Mesendoderm (in vitro differentiated cells): ENCODE results near the gene OR2B3. TPM values are rescaled to one million over a fixed set of nuclear protein-coding genes. Genes with fewer than 3 reads are reported as not detected.
"Not testable (repeated sequence)": the region's sequence is repeated elsewhere in the genome, so short reads cannot be mapped to it uniquely, and the experiment has no call there.

ENCODE experiments used
- DNase-seq: peaks from one replicate; pipeline ENCODE4 v3.0.0; 2013
- H2AK5ac ChIP-seq: 2 replicates; pipeline ENCODE4 v1.6.1; 2013; ENCODE audit warnings: low read length, inconsistent platforms
- H2BK120ac ChIP-seq: 2 replicates; pipeline ENCODE4 v1.6.1; 2013; ENCODE audit warnings: low read depth, mild to moderate bottlenecking, low read length, moderate library complexity, mixed read lengths
- H2BK15ac ChIP-seq: replicated peaks from 2 replicates; pipeline ENCODE4 v1.6.1; 2013; ENCODE audit warnings: low read depth, mild to moderate bottlenecking, moderate library complexity
- H2BK5ac ChIP-seq: 2 replicates; pipeline ENCODE4 v1.6.1; 2013; ENCODE audit warnings: low read length, inconsistent platforms
- H3K18ac ChIP-seq: 2 replicates; pipeline ENCODE4 v1.6.1; 2013; ENCODE audit warnings: mild to moderate bottlenecking, low read length, mixed read lengths
- H3K23ac ChIP-seq: one replicate; pipeline ENCODE4 v1.6.1; 2013; ENCODE audit warnings: low read length
- H3K27ac ChIP-seq: 2 replicates; pipeline ENCODE4 v1.5.1; 2013; ENCODE audit warnings: low read depth, mild to moderate bottlenecking, inconsistent platforms, low read length, moderate library complexity
- H3K27me3 ChIP-seq: 2 replicates; pipeline ENCODE4 v1.6.1; 2013; ENCODE audit warnings: low read length, control low read depth, mild to moderate bottlenecking, inconsistent platforms; ENCODE audit not compliant: insufficient read depth, poor library complexity
- H3K36me3 ChIP-seq: 2 replicates; pipeline ENCODE4 v1.6.1; 2013; ENCODE audit warnings: low read length, inconsistent platforms; ENCODE audit not compliant: control insufficient read depth, insufficient read depth
- H3K4ac ChIP-seq: one replicate; pipeline ENCODE4 v1.6.1; 2013; ENCODE audit warnings: low read depth, mild to moderate bottlenecking, low read length, moderate library complexity
- H3K4me1 ChIP-seq: 2 replicates; pipeline ENCODE4 v1.6.1; 2013; ENCODE audit warnings: low read depth, low read length, inconsistent platforms; ENCODE audit not compliant: control insufficient read depth
- H3K4me2 ChIP-seq: 2 replicates; pipeline ENCODE4 v1.6.1; 2013; ENCODE audit warnings: low read length
- H3K4me3 ChIP-seq: 2 replicates; pipeline ENCODE4 v1.5.1; 2013; ENCODE audit warnings: mild to moderate bottlenecking, low read length
- H3K56ac ChIP-seq: one replicate; pipeline ENCODE4 v1.6.1; 2013; ENCODE audit warnings: low read length
- H3K79me1 ChIP-seq: 2 replicates; pipeline ENCODE4 v1.6.1; 2013; ENCODE audit warnings: low read length, inconsistent platforms
- H3K79me2 ChIP-seq: 2 replicates; pipeline ENCODE4 v1.6.1; 2013; ENCODE audit warnings: mild to moderate bottlenecking, low read length; ENCODE audit not compliant: control insufficient read depth, insufficient read depth
- H3K9ac ChIP-seq: 2 replicates; pipeline ENCODE4 v1.6.1; 2013; ENCODE audit warnings: low read length, inconsistent platforms
- H4K5ac ChIP-seq: one replicate; pipeline ENCODE4 v1.6.1; 2013; ENCODE audit warnings: low read length
- H4K8ac ChIP-seq: one replicate; pipeline ENCODE4 v1.6.1; 2013; ENCODE audit warnings: low read depth, mild to moderate bottlenecking, control low read depth, low read length, moderate library complexity
- WGBS: extraction: QIAGEN DNeasy Blood & Tissue Kit; methylation state at CpG from one replicate; pipeline ENCODE4 v1.1.7; 2013; ENCODE audit warnings: low lambda C conversion rate, missing lambda C conversion rate; ENCODE audit not compliant: insufficient coverage; ENCODE audit errors: extremely low coverage; 5-methylcytosine and 5-hydroxymethylcytosine counted together
- polyA plus RNA-seq, 2 experiments: library from polyadenylated mRNA; stranded (reverse); fragments of 200-250 nt; gene quantifications; one replicate each; pipeline ENCODE4 v1.2.3, GENCODE V29; 2013

OR2B3 gene, protein sequence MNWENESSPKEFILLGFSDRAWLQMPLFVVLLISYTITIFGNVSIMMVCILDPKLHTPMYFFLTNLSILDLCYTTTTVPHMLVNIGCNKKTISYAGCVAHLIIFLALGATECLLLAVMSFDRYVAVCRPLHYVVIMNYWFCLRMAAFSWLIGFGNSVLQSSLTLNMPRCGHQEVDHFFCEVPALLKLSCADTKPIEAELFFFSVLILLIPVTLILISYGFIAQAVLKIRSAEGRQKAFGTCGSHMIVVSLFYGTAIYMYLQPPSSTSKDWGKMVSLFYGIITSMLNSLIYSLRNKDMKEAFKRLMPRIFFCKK
- not detected for polyA plus RNA-seq (2013, experiment 1 of 2)
- not detected for polyA plus RNA-seq (2013, experiment 2 of 2)

DNA sequence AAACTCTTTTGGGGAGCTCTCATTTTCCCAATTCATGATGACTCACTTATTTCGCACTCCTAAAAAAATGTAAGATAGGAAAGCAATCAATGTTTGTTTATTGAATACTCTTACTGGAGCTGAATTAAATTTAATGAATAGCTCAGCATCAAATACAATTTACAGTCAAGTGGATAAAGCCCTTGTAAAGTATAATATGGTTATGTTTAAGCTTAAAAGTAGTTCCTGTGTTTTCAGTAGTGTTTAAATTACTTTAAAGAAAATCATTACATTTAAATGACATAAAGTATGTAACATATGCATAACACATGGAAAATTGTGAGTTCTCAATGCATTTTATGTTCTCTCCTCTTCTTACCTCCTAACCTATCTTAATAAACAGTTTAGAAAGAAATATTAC lies at the start of gene OR2B3:
OR2B3 (minus strand) TSS at position 101 of the 400 bp plus-strand sequence; CDS start at position 36, 65 bp downstream.
- Histone ChIP-seq H4K5ac (no peak within 1 kb of the TSS), H3K4me2 (no peak within 1 kb of the TSS), H2AK5ac (no peak within 1 kb of the TSS), H2BK15ac (no peak within 1 kb of the TSS), H3K4me3 (no peak within 1 kb of the TSS), H2BK5ac (no peak within 1 kb of the TSS), H3K79me2 (no peaks in the 10 kb centered on the region), H3K27ac (no peak within 1 kb of the TSS), H4K8ac (no peak within 1 kb of the TSS), H3K4ac (no peak within 1 kb of the TSS), H3K36me3 (no peaks in the 10 kb centered on the region), H3K56ac (no peak within 1 kb of the TSS), H3K23ac (no peak within 1 kb of the TSS), H2BK120ac (no peak within 1 kb of the TSS), H3K27me3 (no peaks in the 10 kb centered on the region), H3K18ac (no peak within 1 kb of the TSS), H3K9ac (no peak within 1 kb of the TSS), H3K79me1 (no peaks in the 10 kb centered on the region), H3K4me1 (no peaks in the 10 kb centered on the region)
- no CpG with 5 or more reads among the region's 1 CpG for WGBS
- DNase-seq, result no peak

DNA sequence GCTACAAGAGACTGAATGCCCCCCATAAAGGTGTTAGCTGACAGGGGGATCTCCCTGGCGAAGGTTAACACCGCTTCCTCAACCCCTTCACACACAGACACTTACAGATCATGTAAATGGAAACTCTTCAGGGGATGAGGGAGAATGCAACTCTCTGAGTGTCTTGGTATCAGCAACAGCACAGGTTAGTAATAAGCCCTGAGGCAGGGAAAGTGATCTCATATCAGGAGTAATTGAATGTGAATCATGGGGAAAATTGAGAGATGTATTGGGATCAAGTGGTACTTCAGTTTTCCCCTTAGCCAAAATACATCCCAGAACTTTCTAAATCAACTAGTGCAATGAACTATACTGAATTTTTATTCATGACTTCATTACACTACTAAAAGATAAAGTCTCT lies 44.6 kb upstream of the OR2B3 start:
- no peak overlapping the region for H4K5ac ChIP-seq
- H3K4me1 ChIP-seq, result no peaks in the 10 kb centered on the region
- no peak overlapping the region for H3K23ac ChIP-seq
- no peak overlapping the region for H3K4me3 ChIP-seq
- no peak overlapping the region for H4K8ac ChIP-seq
- no peak overlapping the region for H2AK5ac ChIP-seq
- H3K27me3 ChIP-seq, result no peaks in the 10 kb centered on the region
- H3K4me2 ChIP-seq, result no peak overlapping the region
- H3K79me2 ChIP-seq, result no peaks in the 10 kb centered on the region
- H3K56ac ChIP-seq, result no peak overlapping the region
- H2BK5ac ChIP-seq, result no peak overlapping the region
- H3K4ac ChIP-seq, result no peak overlapping the region
- H3K9ac ChIP-seq, result no peak overlapping the region
- WGBS, result no CpG with 5 or more reads among the region's 2 CpGs
- H2BK15ac ChIP-seq, result no peak overlapping the region
- H3K79me1 ChIP-seq, result no peaks in the 10 kb centered on the region
- no peak for DNase-seq
- H3K27ac ChIP-seq, result no peak overlapping the region
- H3K18ac ChIP-seq, result no peak overlapping the region
- no peak overlapping the region for H2BK120ac ChIP-seq
- H3K36me3 ChIP-seq, result no peaks in the 10 kb centered on the region

DNA sequence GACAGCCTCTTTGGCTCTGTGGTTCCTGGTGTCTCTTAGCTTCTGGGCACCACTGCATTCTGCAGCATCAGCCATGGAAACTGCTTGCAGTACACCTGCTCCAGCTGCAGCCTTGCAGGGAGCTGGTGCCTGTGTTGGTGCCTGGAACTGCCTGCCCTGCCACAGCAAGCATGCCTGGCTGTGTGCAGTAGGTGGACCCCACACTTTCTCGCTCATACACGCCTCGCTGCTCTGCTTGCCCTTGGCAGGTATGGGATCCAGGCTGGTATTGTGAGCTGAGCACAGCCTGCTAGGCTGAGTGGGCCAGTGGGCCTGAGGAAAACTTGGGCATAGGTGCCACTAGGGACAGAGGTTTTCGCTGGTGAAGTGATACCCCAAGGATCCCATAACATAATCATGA lies 43.5 kb upstream of the OR2B3 start:
- no peak overlapping the region for H3K23ac ChIP-seq
- no peaks in the 10 kb centered on the region for H3K4me1 ChIP-seq
- H3K27ac ChIP-seq, result no peak overlapping the region
- no peak overlapping the region for H4K8ac ChIP-seq
- no peak overlapping the region for H2BK15ac ChIP-seq
- H3K36me3 ChIP-seq, result no peaks in the 10 kb centered on the region
- no peaks in the 10 kb centered on the region for H3K27me3 ChIP-seq
- no peak overlapping the region for H3K18ac ChIP-seq
- no peak overlapping the region for H3K9ac ChIP-seq
- no CpG with 5 or more reads among the region's 4 CpGs for WGBS
- H3K79me1 ChIP-seq, result no peaks in the 10 kb centered on the region
- H3K4me3 ChIP-seq, result no peak overlapping the region
- no peak overlapping the region for H3K56ac ChIP-seq
- DNase-seq, result no peak
- no peak overlapping the region for H2AK5ac ChIP-seq
- no peak overlapping the region for H3K4me2 ChIP-seq
- H4K5ac ChIP-seq, result no peak overlapping the region
- no peak overlapping the region for H2BK120ac ChIP-seq
- H3K4ac ChIP-seq, result no peak overlapping the region
- no peaks in the 10 kb centered on the region for H3K79me2 ChIP-seq
- H2BK5ac ChIP-seq, result no peak overlapping the region

DNA sequence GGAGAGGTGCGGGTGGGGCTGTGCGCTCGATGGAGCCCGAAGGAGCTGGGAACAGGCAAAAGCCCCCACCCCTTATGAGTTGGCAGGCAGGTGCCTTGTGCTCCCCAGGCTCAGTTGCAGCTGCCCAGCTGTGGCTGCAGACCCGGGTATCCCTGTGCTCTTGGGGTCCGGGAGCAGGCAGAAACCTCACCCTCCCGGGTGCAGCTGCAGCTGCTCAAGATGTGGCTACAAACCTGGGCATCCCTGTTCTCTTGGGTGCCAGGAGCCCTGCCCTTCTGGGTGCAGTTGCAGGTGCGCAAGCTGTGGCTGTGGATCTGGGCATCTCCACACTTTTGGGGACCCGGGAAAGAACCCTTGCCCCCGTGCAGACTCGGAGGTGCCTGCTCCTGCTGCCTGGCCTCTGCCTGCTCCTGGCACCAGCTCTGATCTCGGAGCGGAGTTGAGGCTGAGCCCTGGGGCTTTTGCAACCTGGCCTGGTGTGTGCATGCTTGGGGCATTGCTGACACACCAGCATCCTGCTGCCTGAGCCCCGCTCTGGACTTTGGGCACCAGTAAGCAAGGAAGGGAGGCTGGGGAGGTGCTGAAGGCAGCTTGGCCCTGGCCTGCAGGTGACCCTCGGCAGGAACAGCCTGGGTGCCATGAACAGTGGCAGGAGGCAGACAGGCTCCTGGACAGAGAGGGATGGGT lies 42.4 kb upstream of the OR2B3 start:
- H2BK15ac ChIP-seq, result no peak overlapping the region
- no peak overlapping the region for H2BK120ac ChIP-seq
- no peak overlapping the region for H2BK5ac ChIP-seq
- H3K27ac ChIP-seq, result no peak overlapping the region
- no peaks in the 10 kb centered on the region for H3K27me3 ChIP-seq
- no peaks in the 10 kb centered on the region for H3K79me2 ChIP-seq
- H3K56ac ChIP-seq, result no peak overlapping the region
- no peak overlapping the region for H3K4ac ChIP-seq
- no peaks in the 10 kb centered on the region for H3K36me3 ChIP-seq
- no CpG with 5 or more reads among the region's 15 CpGs for WGBS
- H4K8ac ChIP-seq, result no peak overlapping the region
- H3K9ac ChIP-seq, result no peak overlapping the region
- H3K4me2 ChIP-seq, result no peak overlapping the region
- no peak overlapping the region for H4K5ac ChIP-seq
- no peak overlapping the region for H3K18ac ChIP-seq
- no peaks in the 10 kb centered on the region for H3K79me1 ChIP-seq
- no peak for DNase-seq
- no peaks in the 10 kb centered on the region for H3K4me1 ChIP-seq
- H2AK5ac ChIP-seq, result no peak overlapping the region
- no peak overlapping the region for H3K23ac ChIP-seq
- no peak overlapping the region for H3K4me3 ChIP-seq

DNA sequence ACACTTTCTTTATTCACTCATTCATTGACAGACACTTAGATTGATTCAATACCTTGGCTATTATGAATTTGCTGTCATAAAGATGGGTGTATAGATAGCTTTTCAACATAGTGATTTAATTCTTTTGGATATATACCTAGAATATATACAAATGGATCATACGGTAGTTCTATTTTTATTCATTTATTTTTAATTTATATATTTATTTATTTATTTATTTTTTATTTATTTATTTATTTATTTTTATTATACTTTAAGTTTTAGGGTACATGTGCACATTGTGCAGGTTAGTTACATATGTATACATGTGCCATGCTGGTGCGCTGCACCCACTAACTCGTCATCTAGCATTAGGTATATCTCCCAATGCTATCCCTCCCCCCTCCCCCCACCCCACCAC lies 27.9 kb upstream of the OR2B3 start:
- not testable (repeated sequence) for H3K9ac ChIP-seq, H3K27ac ChIP-seq, H2BK15ac ChIP-seq, H3K4me3 ChIP-seq, DNase-seq, H3K4me1 ChIP-seq, H3K4me2 ChIP-seq, H3K79me2 ChIP-seq, H3K27me3 ChIP-seq, H3K18ac ChIP-seq, H3K79me1 ChIP-seq, H4K8ac ChIP-seq, H2BK120ac ChIP-seq, H3K4ac ChIP-seq, H2AK5ac ChIP-seq, H3K36me3 ChIP-seq, H4K5ac ChIP-seq, H3K23ac ChIP-seq, H3K56ac ChIP-seq, H2BK5ac ChIP-seq
- WGBS, result no CpG with 5 or more reads among the region's 3 CpGs
